ENCODE measurements around the gene MCC.
A peak's percentile ranks its signal among the peaks of the same experiment; 100 is the strongest.

Gene MCC

GRCh38 chr5:113147537-113147936 lies 340.7 kb downstream of the MCC start:
- no peak overlapping the region for H3K4me2 ChIP-seq (ENCODE audit: low read length)
- H4K91ac ChIP-seq (ENCODE audit: low read depth, low read length) = no peak overlapping the region
- H3K36me3 ChIP-seq (ENCODE audit: control insufficient read depth in 1 of 2, insufficient read depth in 2 of 2, low read length in 2 of 2) = no peaks in the 10 kb centered on the region
- WGBS (ENCODE audit: extremely low coverage, insufficient coverage, insufficient read length) = no CpG with 5 or more reads among the region's 7 CpGs
- no peak overlapping the region for H2BK5ac ChIP-seq (ENCODE audit: low read depth, low read length, poor library complexity)
- no peak overlapping the region for H4K12ac ChIP-seq (ENCODE audit: low read depth, low read length)
- H2BK120ac ChIP-seq (ENCODE audit: insufficient read depth, low read length, poor library complexity) = no peak overlapping the region
- no peak overlapping the region for H3K4me3 ChIP-seq (ENCODE audit: low read depth, low read length)
- H3K27me3 ChIP-seq (ENCODE audit: insufficient read depth, low read length) = no peaks in the 10 kb centered on the region
- H3K79me1 ChIP-seq (ENCODE audit: low read length) = peaks cover 6% of the 10 kb centered on the region
- no peak overlapping the region for H3K14ac ChIP-seq (ENCODE audit: low read length)
- no peaks in the 10 kb centered on the region for H3K9me3 ChIP-seq (ENCODE audit: insufficient read depth, low read depth, low read length)
- no peaks in the 10 kb centered on the region for H3K79me2 ChIP-seq (ENCODE audit: control insufficient read depth, insufficient read depth, low read length, poor library complexity)
- H3K9ac ChIP-seq (ENCODE audit: low read length) = no peak overlapping the region
- peaks cover 4 to 7% of the 10 kb centered on the region in 2 experiments for H3K4me1 ChIP-seq (ENCODE audit: control insufficient read depth in 1 of 2, insufficient read depth in 2 of 2, low read length in 2 of 2)
- no peak overlapping the region for H3K18ac ChIP-seq (ENCODE audit: low read length)
- H2AFZ ChIP-seq (ENCODE audit: insufficient read depth, low read length, poor library complexity) = no peak overlapping the region
- H2AK5ac ChIP-seq (ENCODE audit: low read length) = no peak overlapping the region
- H3K27ac ChIP-seq (ENCODE audit: low read depth, low read length) = no peak overlapping the region
- H3K4ac ChIP-seq (ENCODE audit: low read depth, low read length) = no peak overlapping the region
- H3K23ac ChIP-seq (ENCODE audit: low read length) = no peak overlapping the region
- H2BK12ac ChIP-seq (ENCODE audit: low read length) = no peak overlapping the region
- no peak for DNase-seq
- H4K8ac ChIP-seq (ENCODE audit: low read depth, low read length) = no peak overlapping the region

GRCh38 chr5:113147101-113147508 lies 341.1 kb downstream of the MCC start:
- Histone ChIP-seq H3K9me3 (ENCODE audit: insufficient read depth, low read depth, low read length) (no peaks in the 10 kb centered on the region), H4K8ac (ENCODE audit: low read depth, low read length) (no peak overlapping the region), H3K9ac (ENCODE audit: low read length) (no peak overlapping the region), H3K36me3 (ENCODE audit: control insufficient read depth in 1 of 2, insufficient read depth in 2 of 2, low read length in 2 of 2) (no peaks in the 10 kb centered on the region), H4K12ac (ENCODE audit: low read depth, low read length) (no peak overlapping the region), H2BK120ac (ENCODE audit: insufficient read depth, low read length, poor library complexity) (no peak overlapping the region), H2AK5ac (ENCODE audit: low read length) (no peak overlapping the region), H3K4me3 (ENCODE audit: low read depth, low read length) (no peak overlapping the region), H2AFZ (ENCODE audit: insufficient read depth, low read length, poor library complexity) (no peak overlapping the region), H2BK5ac (ENCODE audit: low read depth, low read length, poor library complexity) (no peak overlapping the region), H3K14ac (ENCODE audit: low read length) (no peak overlapping the region), H4K91ac (ENCODE audit: low read depth, low read length) (no peak overlapping the region), H3K18ac (ENCODE audit: low read length) (no peak overlapping the region), H2BK12ac (ENCODE audit: low read length) (no peak overlapping the region), H3K23ac (ENCODE audit: low read length) (no peak overlapping the region), H3K79me2 (ENCODE audit: control insufficient read depth, insufficient read depth, low read length, poor library complexity) (no peaks in the 10 kb centered on the region), H3K4me1 (ENCODE audit: control insufficient read depth in 1 of 2, insufficient read depth in 2 of 2, low read length in 2 of 2) (peaks cover 4 to 7% of the 10 kb centered on the region in 2 experiments), H3K79me1 (ENCODE audit: low read length) (peaks cover 6% of the 10 kb centered on the region), H3K4me2 (ENCODE audit: low read length) (no peak overlapping the region), H3K4ac (ENCODE audit: low read depth, low read length) (no peak overlapping the region), H3K27me3 (ENCODE audit: insufficient read depth, low read length) (no peaks in the 10 kb centered on the region), H3K27ac (ENCODE audit: low read depth, low read length) (no peak overlapping the region)
- no CpG with 5 or more reads among the region's 4 CpGs for WGBS (ENCODE audit: extremely low coverage, insufficient coverage, insufficient read length)
- DNase-seq = peak in 1 of 2 donors; percentile 9

DNA sequence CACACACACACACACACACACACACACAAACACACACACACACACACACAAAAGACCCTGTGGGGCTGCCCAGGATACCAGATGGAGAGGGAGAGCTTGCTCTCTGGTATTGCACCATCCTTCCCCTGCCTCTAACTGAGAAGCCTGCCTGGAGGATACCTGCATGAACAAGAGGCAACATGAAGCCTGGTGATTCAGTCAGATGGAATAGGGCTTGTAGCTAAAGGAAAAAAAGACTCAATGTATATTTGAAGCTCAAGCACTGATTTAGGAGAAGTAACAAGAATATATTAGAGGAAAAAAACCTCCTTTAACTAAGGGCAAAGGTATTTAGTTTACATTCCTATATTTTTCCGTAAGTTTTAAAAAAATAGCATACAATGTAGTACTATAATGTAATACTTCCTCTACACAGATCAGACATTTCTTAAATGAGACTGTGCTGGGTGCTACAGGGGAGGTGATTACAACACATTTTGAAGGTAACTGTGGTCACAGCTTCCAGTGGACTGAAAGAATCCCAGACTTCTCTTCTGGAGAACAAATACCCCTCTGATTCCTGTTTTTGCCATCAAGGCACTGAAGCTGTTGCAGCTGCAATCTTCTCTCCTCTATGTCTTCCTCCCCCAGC lies 342.4 kb downstream of the MCC start:
- no peak overlapping the region for H2BK12ac ChIP-seq (ENCODE audit: low read length)
- no peak overlapping the region for H3K9ac ChIP-seq (ENCODE audit: low read length)
- H2BK120ac ChIP-seq (ENCODE audit: insufficient read depth, low read length, poor library complexity) = no peak overlapping the region
- H4K8ac ChIP-seq (ENCODE audit: low read depth, low read length) = no peak overlapping the region
- no peak overlapping the region for H4K91ac ChIP-seq (ENCODE audit: low read depth, low read length)
- H3K36me3 ChIP-seq (ENCODE audit: control insufficient read depth in 1 of 2, insufficient read depth in 2 of 2, low read length in 2 of 2) = no peaks in the 10 kb centered on the region
- peaks cover 3% of the 10 kb centered on the region for H3K79me1 ChIP-seq (ENCODE audit: low read length)
- no peak overlapping the region for H3K4ac ChIP-seq (ENCODE audit: low read depth, low read length)
- no peak overlapping the region for H2BK5ac ChIP-seq (ENCODE audit: low read depth, low read length, poor library complexity)
- no peaks in the 10 kb centered on the region for H3K27me3 ChIP-seq (ENCODE audit: insufficient read depth, low read length)
- no peak overlapping the region for H3K14ac ChIP-seq (ENCODE audit: low read length)
- no peak overlapping the region for H3K18ac ChIP-seq (ENCODE audit: low read length)
- no peak overlapping the region for H3K4me3 ChIP-seq (ENCODE audit: low read depth, low read length)
- no peaks in the 10 kb centered on the region for H3K9me3 ChIP-seq (ENCODE audit: insufficient read depth, low read depth, low read length)
- H3K79me2 ChIP-seq (ENCODE audit: control insufficient read depth, insufficient read depth, low read length, poor library complexity) = no peaks in the 10 kb centered on the region
- H3K4me1 ChIP-seq (ENCODE audit: control insufficient read depth in 1 of 2, insufficient read depth in 2 of 2, low read length in 2 of 2) = peaks cover 8 to 12% of the 10 kb centered on the region in 2 experiments
- no CpG with 5 or more reads among the region's 1 CpG for WGBS (ENCODE audit: extremely low coverage, insufficient coverage, insufficient read length)
- no peak overlapping the region for H2AK5ac ChIP-seq (ENCODE audit: low read length)
- H3K27ac ChIP-seq (ENCODE audit: low read depth, low read length) = no peak overlapping the region
- no peak overlapping the region for H3K23ac ChIP-seq (ENCODE audit: low read length)
- DNase-seq = peak; percentile 57 to 62
- H2AFZ ChIP-seq (ENCODE audit: insufficient read depth, low read length, poor library complexity) = no peak overlapping the region
- H3K4me2 ChIP-seq (ENCODE audit: low read length) = no peak overlapping the region
- H4K12ac ChIP-seq (ENCODE audit: low read depth, low read length) = no peak overlapping the region

DNA sequence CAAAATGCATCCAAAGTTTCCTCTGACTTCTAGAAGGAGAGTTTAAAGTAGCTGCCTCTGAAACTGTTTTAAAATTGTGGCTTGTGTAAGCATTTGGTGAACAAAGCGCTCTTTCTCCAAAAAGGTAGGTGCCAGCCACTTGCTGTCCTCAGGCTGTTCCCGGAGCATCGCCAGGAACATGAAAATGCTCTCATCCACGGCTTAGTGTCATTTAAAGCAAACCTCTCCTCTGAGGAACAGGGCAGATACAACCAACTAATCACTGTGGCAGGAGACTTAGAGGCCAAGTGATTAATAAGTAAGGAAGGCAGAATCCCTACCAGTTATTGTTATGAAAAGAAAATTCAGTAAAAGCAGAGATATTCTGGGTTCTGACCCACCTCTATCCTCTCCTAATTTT lies 346.1 kb downstream of the MCC start:
- no peak overlapping the region for H2BK120ac ChIP-seq (ENCODE audit: insufficient read depth, low read length, poor library complexity)
- H4K8ac ChIP-seq (ENCODE audit: low read depth, low read length) = no peak overlapping the region
- H2BK5ac ChIP-seq (ENCODE audit: low read depth, low read length, poor library complexity) = no peak overlapping the region
- no peak overlapping the region for H4K12ac ChIP-seq (ENCODE audit: low read depth, low read length)
- no peak overlapping the region for H2BK12ac ChIP-seq (ENCODE audit: low read length)
- WGBS (ENCODE audit: extremely low coverage, insufficient coverage, insufficient read length) = no CpG with 5 or more reads among the region's 4 CpGs
- no peak overlapping the region for H3K4ac ChIP-seq (ENCODE audit: low read depth, low read length)
- H2AK5ac ChIP-seq (ENCODE audit: low read length) = no peak overlapping the region
- no peak overlapping the region for H4K91ac ChIP-seq (ENCODE audit: low read depth, low read length)
- H3K27me3 ChIP-seq (ENCODE audit: insufficient read depth, low read length) = no peaks in the 10 kb centered on the region
- H3K79me1 ChIP-seq (ENCODE audit: low read length) = no peaks in the 10 kb centered on the region
- no peak overlapping the region for H3K18ac ChIP-seq (ENCODE audit: low read length)
- no peak for DNase-seq
- no peak overlapping the region for H3K4me2 ChIP-seq (ENCODE audit: low read length)
- H2AFZ ChIP-seq (ENCODE audit: insufficient read depth, low read length, poor library complexity) = no peak overlapping the region
- no peak overlapping the region for H3K14ac ChIP-seq (ENCODE audit: low read length)
- no peak overlapping the region for H3K23ac ChIP-seq (ENCODE audit: low read length)
- H3K79me2 ChIP-seq (ENCODE audit: control insufficient read depth, insufficient read depth, low read length, poor library complexity) = no peaks in the 10 kb centered on the region
- peaks cover 7 to 8% of the 10 kb centered on the region in 2 experiments for H3K4me1 ChIP-seq (ENCODE audit: control insufficient read depth in 1 of 2, insufficient read depth in 2 of 2, low read length in 2 of 2)
- H3K4me3 ChIP-seq (ENCODE audit: low read depth, low read length) = no peak overlapping the region
- H3K9me3 ChIP-seq (ENCODE audit: insufficient read depth, low read depth, low read length) = no peaks in the 10 kb centered on the region
- no peak overlapping the region for H3K27ac ChIP-seq (ENCODE audit: low read depth, low read length)
- peaks cover 0 to 1% of the 10 kb centered on the region in 2 experiments for H3K36me3 ChIP-seq (ENCODE audit: control insufficient read depth in 1 of 2, insufficient read depth in 2 of 2, low read length in 2 of 2)
- H3K9ac ChIP-seq (ENCODE audit: low read length) = no peak overlapping the region
